ENCODE results near the gene MET. TPM values are rescaled to one million over a fixed set of nuclear protein-coding genes. Genes with fewer than 3 reads are reported as not detected.
"Not testable (repeated sequence)": the region's sequence is repeated elsewhere in the genome, so short reads cannot be mapped to it uniquely, and the experiment has no call there.

MET gene
- polyA plus RNA-seq, 1 donor from 2014 or later = not detected

- Histone ChIP-seq H4K20me1 (ENCODE audit: insufficient read depth) (no peaks in the 10 kb centered on the region), H3K36me3 (ENCODE audit: insufficient read depth, low read length) (no peaks in the 10 kb centered on the region), H3K27ac (ENCODE audit: low read length) (no peak overlapping the region), H3K9me3 (ENCODE audit: low read length) (no peaks in the 10 kb centered on the region), H3K79me2 (replicated peaks; ENCODE audit: insufficient read depth, low read length) (no peaks in the 10 kb centered on the region), H2AFZ (ENCODE audit: low read depth, low read length) (no peak overlapping the region), H3K9ac (ENCODE audit: low read length) (no peak overlapping the region), H3K9me2 (ENCODE audit: insufficient read depth, low read length) (no peaks in the 10 kb centered on the region), H3F3A (ENCODE audit: insufficient read depth, low read length, poor library complexity, severe bottlenecking) (no peaks in the 10 kb centered on the region), H3K4me2 (ENCODE audit: low read length) (no peak overlapping the region), H3K27me3 (ENCODE audit: insufficient read depth, low read depth, low read length) (no peaks in the 10 kb centered on the region), H3K4me3 (ENCODE audit: low read length) (no peak overlapping the region)
- no peak for TF ChIP-seq MXI1 (conservative IDR thresholded peaks at IDR 0.05; ENCODE audit: poor library complexity, severe bottlenecking)
- no peak for TF ChIP-seq RAD21 (conservative IDR thresholded peaks at IDR 0.05)
- no peak for TF ChIP-seq EP300 (conservative IDR thresholded peaks at IDR 0.05; ENCODE audit: poor library complexity, severe bottlenecking)
- no peak for TF ChIP-seq CTCF (IDR thresholded peaks at IDR 0.05; ENCODE audit: poor library complexity, severe bottlenecking)
- TF ChIP-seq TAF1 (IDR thresholded peaks at IDR 0.05; ENCODE audit: low read depth) = no peak
- TF ChIP-seq REST (IDR thresholded peaks at IDR 0.05; ENCODE audit: borderline replicate concordance) = no peak
- TF ChIP-seq POLR2AphosphoS5 (IDR thresholded peaks at IDR 0.05) = no peak
- TF ChIP-seq SMC3 (conservative IDR thresholded peaks at IDR 0.05; ENCODE audit: poor library complexity) = no peak
- TF ChIP-seq EZH2 (IDR thresholded peaks at IDR 0.05; ENCODE audit: borderline replicate concordance, insufficient read depth, low read length, poor library complexity, severe bottlenecking) = no peak
These were observed 45.1 kb downstream of the MET start for GRCh38 chr7:116717137-116717536.

GRCh38 chr7:116723959-116724529, 52.0 kb downstream of the MET start:
- not testable (repeated sequence) for H3K36me3 ChIP-seq (ENCODE audit: insufficient read depth, low read length); H3F3A ChIP-seq (ENCODE audit: insufficient read depth, low read length, poor library complexity, severe bottlenecking); H3K4me3 ChIP-seq (ENCODE audit: low read length); H3K9ac ChIP-seq (ENCODE audit: low read length); H3K9me3 ChIP-seq (ENCODE audit: low read length); H2AFZ ChIP-seq (ENCODE audit: low read depth, low read length); H4K20me1 ChIP-seq (ENCODE audit: insufficient read depth); H3K9me2 ChIP-seq (ENCODE audit: insufficient read depth, low read length); H3K27me3 ChIP-seq (ENCODE audit: insufficient read depth, low read depth, low read length); H3K4me2 ChIP-seq (ENCODE audit: low read length); H3K27ac ChIP-seq (ENCODE audit: low read length); H3K79me2 ChIP-seq (replicated peaks; ENCODE audit: insufficient read depth, low read length)
